Ovary (tissue), 9 donors: ENCODE measurements around the gene TBC1D1. TPM values are rescaled to one million over a fixed set of nuclear protein-coding genes. Genes with fewer than 3 reads are reported as not detected.

ENCODE experiments used
- DNase-seq, 5 donors: peaks; one replicate each; pipeline ENCODE4 v3.0.0-alpha.2; 2019 to 2020
- H3K27ac ChIP-seq, 2 donors: fragments of 200-600 bp; one replicate each; pipeline versions ENCODE4 v1.5.1 to v1.8.0; 2019 to 2022
- H3K27me3 ChIP-seq: fragments of 200-600 bp; one replicate; pipeline ENCODE4 v1.8.0; 2022
- H3K36me3 ChIP-seq: fragments of 200-600 bp; sonication (generic); one replicate; pipeline ENCODE4 v1.5.1; 2019
- H3K4me1 ChIP-seq: one replicate; pipeline ENCODE4 v1.8.1; 2013; ENCODE audit warnings: mild to moderate bottlenecking, moderate library complexity; ENCODE audit not compliant: insufficient read depth
- H3K4me3 ChIP-seq: fragments of 200-600 bp; sonication (generic); one replicate; pipeline ENCODE4 v1.5.1; 2017
- H3K9me3 ChIP-seq, 2 donors: fragments of 200-600 bp in 1 of 2; sonication (generic) in 1 of 2; one replicate each; pipeline versions ENCODE4 v1.5.1 to v1.8.1; 2013 to 2019; ENCODE audit warnings: mild to moderate bottlenecking in 1 of 2, moderate library complexity in 1 of 2
- EP300 ChIP-seq: sonication (generic); formaldehyde crosslinking; IDR thresholded peaks from one replicate; pipeline ENCODE4 v1.6.1; 2017; ENCODE audit warnings: antibody characterized with exemption
- POLR2A ChIP-seq: fragments of 450-650 bp; IDR thresholded peaks from one replicate; pipeline ENCODE4 v1.6.1; 2017; ENCODE audit warnings: antibody characterized with exemption, mild to moderate bottlenecking, moderate library complexity
- WGBS, 3 donors: extraction: QIAGEN DNeasy Blood & Tissue Kit in 1 of 3; methylation state at CpG; one replicate each; pipeline versions ENCODE4 v1.1.5 to v1.1.7; 2013 to 2017; 5-methylcytosine and 5-hydroxymethylcytosine counted together
- intact Hi-C, 4 donors: fragments of 100-400 bp; cut with DNase I; formaldehyde crosslinking; loops; one replicate each; pipeline versions ENCODE4 v1.11.0 to v1.15.1; 2022 to 2023
- polyA plus RNA-seq, 2 donors: library from polyadenylated mRNA; stranded (reverse); fragments of 200-250 nt in 1 of 2; fragments of 350-450 nt in 1 of 2; fragmentation: Illumina TruSeq in 1 of 2; extraction: RNeasy Lipid Tissue Mini Kit (QIAGEN cat#74804) in 1 of 2; gene quantifications; one replicate each; pipeline ENCODE4 v1.2.3, GENCODE V29; 2013 to 2014
- total RNA-seq, 7 donors: library from RNA; depleted of rRNA in 2 of 7; stranded (reverse); fragments of >200 nt in 2 of 7; fragmentation: NEBNext Ultra II Directional in 3 of 7; extraction: Animal tissue kit (Norgen Biotek cat#: 25700) in 3 of 7; gene quantifications; one replicate each; pipeline versions ENCODE4 v1.1.0 to v1.2.4, GENCODE V29; 2016 to 2023
- TF ChIP-seq, protein P1 (sequence below), 3 donors: fragments of 450-650 bp in 2 of 3; fragments of 200-600 bp in 1 of 3; IDR thresholded peaks; one replicate each; pipeline versions ENCODE4 v1.5.1 to v1.8.0; 2016 to 2022; ENCODE audit warnings: antibody characterized with exemption in 3 of 3, mild to moderate bottlenecking in 1 of 3
- donor health status: DM: no; HTN: no; CAD: no; lungs with moderate emphysema.
- donor health status: DM: no; HTN: no; CAD: no.
- donor health status: Bipolar disorder and iron deficiency.
- donor health status: DM: yes; HTN: yes; CAD: no.
- donor health status: DM: no; HTN: no; CAD: no.
- donor health status: DM: yes; HTN: yes; CAD: no.

The TBC1D1 gene
- total and polyA plus RNA-seq, 9 donors: 39.5 to 104 (median 63.9) TPM

DNA sequence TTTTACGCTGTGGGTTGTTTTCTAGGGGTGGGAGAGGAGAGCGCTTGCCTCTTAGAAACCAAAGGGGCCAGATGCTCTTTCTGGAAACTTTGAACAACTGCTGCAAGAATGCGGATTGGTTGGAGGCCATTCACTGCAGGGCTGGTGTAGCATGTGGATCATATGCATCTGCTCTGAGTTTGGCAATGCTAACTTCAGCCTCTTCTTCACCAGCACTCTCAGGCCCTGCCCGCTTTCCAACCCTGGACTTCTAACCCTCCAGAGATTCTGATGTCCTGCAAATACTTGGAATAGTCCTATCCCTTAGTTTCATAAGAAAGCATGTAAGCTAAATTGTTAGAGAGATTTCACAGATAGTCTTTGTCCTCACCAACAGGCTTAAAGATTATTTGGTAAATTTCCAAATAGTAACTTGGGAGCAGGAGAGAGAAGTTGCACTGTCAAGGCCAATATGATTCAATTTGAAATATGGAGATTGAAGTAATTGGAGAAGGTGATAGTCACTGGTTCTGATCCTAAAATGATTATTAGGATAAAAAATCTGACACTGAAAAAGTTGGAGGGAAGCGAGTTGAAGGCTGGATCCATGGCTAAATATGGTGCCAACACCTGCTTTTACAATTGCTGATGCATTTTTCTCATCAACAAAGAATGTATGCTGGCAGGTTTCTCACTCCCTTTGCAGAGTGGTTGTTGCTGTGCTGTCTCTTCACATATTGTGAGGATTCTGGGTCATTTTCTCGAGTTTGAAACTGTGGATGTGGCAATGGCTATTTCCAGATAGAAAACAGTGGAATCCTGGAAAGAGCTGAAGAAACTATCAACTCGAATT, 279.7 kb downstream of the TBC1D1 start:
- no peak for DNase-seq
- no peaks in the 10 kb centered on the region for H3K27me3 ChIP-seq
- no peak overlapping the region for H3K27ac ChIP-seq
- no peaks in the 10 kb centered on the region for H3K9me3 ChIP-seq
- H3K36me3 ChIP-seq: no peaks in the 10 kb centered on the region
- TF ChIP-seq POLR2A (no peak), EP300 (no peak)
- TF ChIP-seq, protein P1, sequence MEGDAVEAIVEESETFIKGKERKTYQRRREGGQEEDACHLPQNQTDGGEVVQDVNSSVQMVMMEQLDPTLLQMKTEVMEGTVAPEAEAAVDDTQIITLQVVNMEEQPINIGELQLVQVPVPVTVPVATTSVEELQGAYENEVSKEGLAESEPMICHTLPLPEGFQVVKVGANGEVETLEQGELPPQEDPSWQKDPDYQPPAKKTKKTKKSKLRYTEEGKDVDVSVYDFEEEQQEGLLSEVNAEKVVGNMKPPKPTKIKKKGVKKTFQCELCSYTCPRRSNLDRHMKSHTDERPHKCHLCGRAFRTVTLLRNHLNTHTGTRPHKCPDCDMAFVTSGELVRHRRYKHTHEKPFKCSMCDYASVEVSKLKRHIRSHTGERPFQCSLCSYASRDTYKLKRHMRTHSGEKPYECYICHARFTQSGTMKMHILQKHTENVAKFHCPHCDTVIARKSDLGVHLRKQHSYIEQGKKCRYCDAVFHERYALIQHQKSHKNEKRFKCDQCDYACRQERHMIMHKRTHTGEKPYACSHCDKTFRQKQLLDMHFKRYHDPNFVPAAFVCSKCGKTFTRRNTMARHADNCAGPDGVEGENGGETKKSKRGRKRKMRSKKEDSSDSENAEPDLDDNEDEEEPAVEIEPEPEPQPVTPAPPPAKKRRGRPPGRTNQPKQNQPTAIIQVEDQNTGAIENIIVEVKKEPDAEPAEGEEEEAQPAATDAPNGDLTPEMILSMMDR (IDR thresholded peaks at IDR 0.05): no peak
- H3K4me3 ChIP-seq: no peak overlapping the region
- intact Hi-C loops: loop anchor here in 1 of 4 donors (10.0 kb wide), 2 partner anchors 106 to 564 kb away; no protein-coding TSS in a partner anchor
- no peaks in the 10 kb centered on the region for H3K4me1 ChIP-seq
- WGBS, 3 donors: 91 to 92% (median 92%) methylated on average over 7 of the region's 7 CpGs

DNA sequence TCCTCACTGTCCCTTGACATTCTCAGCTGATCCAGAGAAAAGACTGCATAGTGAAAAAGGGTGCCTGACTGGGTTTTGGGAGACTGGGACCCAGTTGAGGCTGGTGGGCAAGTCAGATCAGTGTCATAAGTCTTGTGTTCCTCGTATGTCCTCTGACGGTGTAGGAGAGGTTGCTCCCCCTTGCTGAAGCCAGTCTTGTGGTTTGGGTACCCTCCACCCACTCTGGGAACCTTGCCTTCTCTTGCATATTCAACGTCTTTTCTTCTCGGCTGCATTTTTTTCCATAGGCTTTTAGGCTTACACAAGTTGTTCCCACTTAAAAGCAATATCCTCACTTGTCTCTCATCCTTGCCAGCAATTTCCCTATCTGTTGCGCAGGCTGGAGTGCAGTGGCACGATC, 281.2 kb downstream of the TBC1D1 start:
- Histone ChIP-seq H3K36me3 (no peaks in the 10 kb centered on the region), H3K4me3 (no peak overlapping the region), H3K4me1 (no peaks in the 10 kb centered on the region), H3K9me3 (no peaks in the 10 kb centered on the region), H3K27ac (no peak overlapping the region), H3K27me3 (no peaks in the 10 kb centered on the region)
- intact Hi-C loops: loop anchor here in 1 of 4 donors (10.0 kb wide), 2 partner anchors 107 to 563 kb away; no protein-coding TSS in a partner anchor
- no peak for DNase-seq
- 83 to 95% (median 84%) methylated on average over 6 of the region's 6 CpGs for WGBS, 3 donors
- TF ChIP-seq EP300: no peak
- TF ChIP-seq, protein P1 (IDR thresholded peaks at IDR 0.05): no peak
- no peak for TF ChIP-seq POLR2A

DNA sequence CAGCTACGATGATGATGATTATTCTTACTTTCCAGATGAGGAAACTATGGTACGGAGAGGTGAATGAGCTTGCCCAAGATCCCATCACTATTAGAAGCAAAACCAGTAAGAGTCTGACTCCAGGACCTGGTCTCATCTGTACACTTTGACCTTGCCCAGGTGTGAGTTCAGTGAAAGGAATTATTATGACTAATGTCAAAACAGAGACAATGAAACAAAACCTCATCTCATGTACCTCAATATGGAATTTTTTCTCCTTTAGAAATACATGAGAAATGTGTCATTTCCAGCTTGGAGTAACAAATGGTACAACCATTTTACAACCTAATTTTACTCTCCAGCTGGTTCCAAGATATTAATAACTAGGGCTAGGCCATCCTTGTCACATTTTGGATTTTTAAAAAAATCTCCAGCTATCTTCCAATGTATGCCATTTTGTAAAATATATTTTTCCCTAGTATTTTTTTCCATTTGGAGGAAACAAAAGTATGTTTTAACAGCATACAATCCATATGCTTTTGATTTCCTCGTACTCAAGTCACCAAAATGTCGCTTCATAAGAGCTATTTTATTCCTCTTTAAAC, 283.1 kb downstream of the TBC1D1 start:
- no peak overlapping the region for H3K4me3 ChIP-seq
- WGBS, 3 donors: 91 to 95% (median 93%) methylated on average over 4 of the region's 4 CpGs
- DNase-seq: no peak
- no peaks in the 10 kb centered on the region for H3K9me3 ChIP-seq
- no peak for TF ChIP-seq EP300
- no peak for TF ChIP-seq POLR2A
- TF ChIP-seq, protein P1 (IDR thresholded peaks at IDR 0.05): no peak
- no peaks in the 10 kb centered on the region for H3K36me3 ChIP-seq
- no peaks in the 10 kb centered on the region for H3K27me3 ChIP-seq
- intact Hi-C loops: loop anchor here in 1 of 4 donors (10.0 kb wide), 2 partner anchors 109 to 561 kb away; no protein-coding TSS in a partner anchor
- H3K4me1 ChIP-seq: peaks cover 4% of the 10 kb centered on the region
- no peak overlapping the region for H3K27ac ChIP-seq

DNA sequence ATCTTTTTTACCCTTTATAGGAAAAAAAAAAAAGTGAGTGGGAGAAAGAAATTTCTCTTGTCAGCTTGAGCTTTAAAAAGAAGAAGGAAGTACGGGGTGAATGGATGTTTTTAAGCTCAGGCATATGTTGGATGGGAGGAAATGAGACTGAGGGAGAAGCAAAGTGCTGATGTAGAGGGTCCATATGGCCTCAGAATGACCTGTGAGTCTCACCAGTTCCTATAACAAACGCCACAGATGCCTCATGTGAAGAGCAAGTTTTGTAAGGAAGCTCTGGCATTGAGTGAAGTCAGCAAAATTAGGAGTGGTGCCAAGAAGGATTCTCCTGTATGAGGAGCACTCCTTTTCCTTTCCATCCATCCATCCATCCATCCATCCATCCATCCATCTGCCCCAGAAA, 283.9 kb downstream of the TBC1D1 start:
- TF ChIP-seq POLR2A (no peak), EP300 (no peak)
- TF ChIP-seq, protein P1 (IDR thresholded peaks at IDR 0.05): no peak
- Histone ChIP-seq H3K36me3 (no peaks in the 10 kb centered on the region), H3K4me3 (no peak overlapping the region), H3K9me3 (no peaks in the 10 kb centered on the region), H3K4me1 (peaks cover 4% of the 10 kb centered on the region), H3K27me3 (no peaks in the 10 kb centered on the region), H3K27ac (no peak overlapping the region)
- WGBS, 3 donors: 55 to 84% (median 74%) methylated on average over 2 of the region's 2 CpGs
- intact Hi-C loops: loop anchor here (5.0 to 10.0 kb wide), 7 partner anchors 108 to 560 kb away; no protein-coding TSS in a partner anchor
- DNase-seq: no peak
